Testis (tissue), 2 donors: ENCODE data around the gene OTOS.

Source experiments
- POLR2A ChIP-seq: fragments of 450-650 bp; IDR thresholded peaks from one replicate; pipeline ENCODE4 v1.6.1; 2017; ENCODE audit warnings: antibody characterized with exemption, mild to moderate bottlenecking, moderate library complexity
- TF ChIP-seq, protein P1 (sequence below), 3 experiments: fragments of 450-650 bp in 2 of 3; fragments of 200-600 bp in 1 of 3; sonication (generic) in 1 of 3; IDR thresholded peaks; one replicate each; pipeline ENCODE4 v1.5.1; 2016 to 2019; ENCODE audit warnings: antibody characterized with exemption in 3 of 3, mild to moderate bottlenecking in 2 of 3, moderate library complexity in 1 of 3

DNA sequence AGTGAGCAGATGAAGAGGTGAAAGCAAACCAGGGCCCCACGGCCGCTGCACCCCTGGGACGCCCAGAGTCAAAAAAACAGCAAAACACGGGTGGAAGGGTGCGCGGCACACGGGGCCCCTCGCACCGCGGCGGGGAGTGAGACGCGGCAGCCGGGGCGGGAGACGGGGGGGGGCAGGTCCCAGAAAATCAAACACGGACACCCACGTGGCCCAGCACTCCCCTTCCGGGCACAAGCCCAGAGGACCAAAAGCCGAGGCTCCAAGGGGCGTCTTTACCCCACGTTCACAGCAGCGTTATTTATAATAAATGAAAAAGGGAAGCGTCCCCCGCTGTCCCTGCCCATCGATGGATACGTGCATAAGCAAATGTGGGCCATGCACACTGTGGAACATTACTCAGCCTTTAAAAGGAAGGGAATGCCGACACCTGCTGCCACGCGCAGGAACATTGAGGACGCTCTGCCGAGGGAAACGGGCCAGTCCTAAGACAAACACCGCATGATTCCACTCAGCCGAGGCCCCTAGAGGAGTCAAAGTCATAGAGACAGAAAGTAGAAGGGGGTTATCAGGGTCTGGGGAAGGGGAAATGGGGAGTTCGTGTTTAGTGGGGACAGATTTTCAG is 3.7 kb downstream of the OTOS start:
- TF ChIP-seq, protein P1, sequence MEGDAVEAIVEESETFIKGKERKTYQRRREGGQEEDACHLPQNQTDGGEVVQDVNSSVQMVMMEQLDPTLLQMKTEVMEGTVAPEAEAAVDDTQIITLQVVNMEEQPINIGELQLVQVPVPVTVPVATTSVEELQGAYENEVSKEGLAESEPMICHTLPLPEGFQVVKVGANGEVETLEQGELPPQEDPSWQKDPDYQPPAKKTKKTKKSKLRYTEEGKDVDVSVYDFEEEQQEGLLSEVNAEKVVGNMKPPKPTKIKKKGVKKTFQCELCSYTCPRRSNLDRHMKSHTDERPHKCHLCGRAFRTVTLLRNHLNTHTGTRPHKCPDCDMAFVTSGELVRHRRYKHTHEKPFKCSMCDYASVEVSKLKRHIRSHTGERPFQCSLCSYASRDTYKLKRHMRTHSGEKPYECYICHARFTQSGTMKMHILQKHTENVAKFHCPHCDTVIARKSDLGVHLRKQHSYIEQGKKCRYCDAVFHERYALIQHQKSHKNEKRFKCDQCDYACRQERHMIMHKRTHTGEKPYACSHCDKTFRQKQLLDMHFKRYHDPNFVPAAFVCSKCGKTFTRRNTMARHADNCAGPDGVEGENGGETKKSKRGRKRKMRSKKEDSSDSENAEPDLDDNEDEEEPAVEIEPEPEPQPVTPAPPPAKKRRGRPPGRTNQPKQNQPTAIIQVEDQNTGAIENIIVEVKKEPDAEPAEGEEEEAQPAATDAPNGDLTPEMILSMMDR (IDR thresholded peaks at IDR 0.05): no peak
- TF ChIP-seq POLR2A: no peak
